CD8-positive, alpha-beta memory T cell (primary cell): ENCODE data around the gene CBARP. TPM values are rescaled to one million over a fixed set of nuclear protein-coding genes. Genes with fewer than 3 reads are reported as not detected.
A peak's percentile ranks its signal among the peaks of the same experiment; 100 is the strongest.

ENCODE experiments used
- CTCF ChIA-PET: fragments of 350-600 bp; sonication (Branson Sonifier 250); formaldehyde crosslinking; loops from one replicate; lab custom pipeline; 2021; ENCODE audit warnings: antibody characterized with exemption; lab: Charles Lee
- POLR2A ChIA-PET: fragments of 350-600 bp; sonication (Branson Sonifier 250); formaldehyde crosslinking; loops from one replicate; lab custom pipeline; 2021; ENCODE audit warnings: antibody characterized with exemption; lab: Charles Lee
- DNase-seq, 5 donors: peaks; one replicate each; pipeline versions ENCODE4 v3.0.0 to v3.0.0-alpha.2; 2020 to 2022; ENCODE audit warnings: mixed read lengths in 1 of 5
- H3K27ac ChIP-seq: one replicate; pipeline ENCODE4 v1.7.0; 2013; ENCODE audit warnings: low read depth, mild to moderate bottlenecking, low read length, moderate library complexity
- H3K27me3 ChIP-seq: 2 replicates; pipeline ENCODE4 v1.7.0; 2013; ENCODE audit warnings: low read length, mild to moderate bottlenecking; ENCODE audit not compliant: insufficient read depth, poor library complexity, severe bottlenecking
- H3K36me3 ChIP-seq: 2 replicates; pipeline ENCODE4 v1.7.0; 2013; ENCODE audit warnings: mild to moderate bottlenecking, low read length, moderate library complexity; ENCODE audit not compliant: insufficient read depth
- H3K4me1 ChIP-seq: 2 replicates; pipeline ENCODE4 v1.7.0; 2013; ENCODE audit warnings: mild to moderate bottlenecking, low read length, moderate library complexity; ENCODE audit not compliant: insufficient read depth
- H3K4me3 ChIP-seq: 2 replicates; pipeline ENCODE4 v1.7.0; 2013; ENCODE audit warnings: mild to moderate bottlenecking, low read length
- H3K9me3 ChIP-seq: 2 replicates; pipeline ENCODE4 v1.7.0; 2013; ENCODE audit warnings: mild to moderate bottlenecking, low read length
- H3K27ac Mint-ChIP-seq, 8 donors: one replicate each; pipeline ENCODE4 v1.8.0; 2020 to 2021; ENCODE audit warnings: mixed read lengths in 8 of 8, mild to moderate bottlenecking in 6 of 8, inconsistent platforms in 3 of 8, moderate library complexity in 3 of 8
- H3K27me3 Mint-ChIP-seq, 2 donors: one replicate each; pipeline ENCODE4 v1.8.0; 2020 to 2021; ENCODE audit warnings: mixed read lengths in 2 of 2, mild to moderate bottlenecking in 1 of 2, moderate library complexity in 1 of 2
- H3K36me3 Mint-ChIP-seq, 3 donors: one replicate each; pipeline ENCODE4 v1.8.0; 2020 to 2021; ENCODE audit warnings: mixed read lengths in 3 of 3, inconsistent platforms in 1 of 3, mild to moderate bottlenecking in 1 of 3
- H3K4me1 Mint-ChIP-seq, 3 donors: one replicate each; pipeline ENCODE4 v1.8.0; 2020 to 2021; ENCODE audit warnings: mixed read lengths in 3 of 3, inconsistent platforms in 1 of 3, mild to moderate bottlenecking in 1 of 3
- H3K4me3 Mint-ChIP-seq, 7 donors: one replicate each; pipeline ENCODE4 v1.8.0; 2020 to 2021; ENCODE audit warnings: mixed read lengths in 7 of 7, mild to moderate bottlenecking in 6 of 7, moderate library complexity in 4 of 7, inconsistent platforms in 2 of 7
- H3K9me3 Mint-ChIP-seq, 5 donors: one replicate each; pipeline ENCODE4 v1.8.0; 2020 to 2022; ENCODE audit warnings: mixed read lengths in 5 of 5, mild to moderate bottlenecking in 3 of 5, moderate library complexity in 2 of 5, inconsistent platforms in 1 of 5
- polyA plus RNA-seq: library from polyadenylated mRNA; unstranded; fragments of 300-500 nt; fragmentation: Illumina TruSeq; gene quantifications from one replicate; pipeline ENCODE4 v1.2.3, GENCODE V29; 2021
- total RNA-seq, 2 experiments: library from RNA; stranded (reverse); gene quantifications; one replicate each; pipeline ENCODE4 v1.2.3, GENCODE V29; 2021

Gene CBARP
- total and polyA plus RNA-seq, 3 experiments from 2014 or later, result 0.22 to 0.80 TPM; not detected in 1

GRCh38 chr19:1226522-1227303 is 11.1 kb downstream of the CBARP start:
- CTCF ChIA-PET, result interaction anchor here (1.3 kb wide), 1 partner anchor 114 kb away, joined by 4 read pairs; no protein-coding TSS in a partner anchor
- POLR2A ChIA-PET, result no interaction called here
- no peak overlapping the region for H3K4me3 Mint-ChIP-seq

GRCh38 chr19:1226227-1226518 is 11.6 kb downstream of the CBARP start:
- Histone ChIP-seq H3K4me1 (no peaks in the 10 kb centered on the region), H3K27me3 (no peaks in the 10 kb centered on the region), H3K36me3 (no peaks in the 10 kb centered on the region), H3K9me3 (no peaks in the 10 kb centered on the region), H3K27ac (no peak overlapping the region), H3K4me3 (no peak overlapping the region)
- ChIA-PET CTCF (interaction anchor here (1.2 to 1.3 kb wide), 2 partner anchors 15 to 113 kb away, joined by 3 to 4 read pairs; no protein-coding TSS in a partner anchor), POLR2A (no interaction called here)
- H3K36me3 Mint-ChIP-seq, result peaks cover 0 to 7% (median 0%) of the 10 kb centered on the region in 3 donors
- H3K27ac Mint-ChIP-seq, result no peak overlapping the region
- H3K4me3 Mint-ChIP-seq, result no peak overlapping the region
- H3K27me3 Mint-ChIP-seq, result no peaks in the 10 kb centered on the region
- H3K9me3 Mint-ChIP-seq, result no peaks in the 10 kb centered on the region
- no peaks in the 10 kb centered on the region for H3K4me1 Mint-ChIP-seq
- no peak for DNase-seq

More at GRCh38 chr19:1226522-1227303, 11.1 kb downstream of the CBARP start:
- H3K27me3 Mint-ChIP-seq, result no peaks in the 10 kb centered on the region
- H3K27me3 ChIP-seq, result no peaks in the 10 kb centered on the region
- H3K36me3 ChIP-seq, result no peaks in the 10 kb centered on the region
- no peaks in the 10 kb centered on the region for H3K4me1 ChIP-seq
- peaks cover 0 to 7% (median 0%) of the 10 kb centered on the region in 3 donors for H3K36me3 Mint-ChIP-seq
- no peak overlapping the region for H3K27ac ChIP-seq
- H3K4me1 Mint-ChIP-seq, result no peaks in the 10 kb centered on the region
- no peaks in the 10 kb centered on the region for H3K9me3 Mint-ChIP-seq
- H3K9me3 ChIP-seq, result no peaks in the 10 kb centered on the region
- peak in 1 of 5 donors; percentile 44 for DNase-seq
- no peak overlapping the region for H3K27ac Mint-ChIP-seq
- H3K4me3 ChIP-seq, result no peak overlapping the region

GRCh38 chr19:1225440-1226226 is 12.2 kb downstream of the CBARP start:
- Histone ChIP-seq H3K27ac (no peak overlapping the region), H3K27me3 (no peaks in the 10 kb centered on the region), H3K4me3 (no peak overlapping the region), H3K9me3 (no peaks in the 10 kb centered on the region), H3K36me3 (peaks cover 5% of the 10 kb centered on the region), H3K4me1 (no peaks in the 10 kb centered on the region)
- H3K36me3 Mint-ChIP-seq, result peaks cover 0 to 12% (median 0%) of the 10 kb centered on the region in 3 donors
- CTCF ChIA-PET, result interaction anchor here (1.2 to 1.3 kb wide), 3 partner anchors 15 to 113 kb away, joined by 3 to 4 read pairs (median 4); no protein-coding TSS in a partner anchor
- no peaks in the 10 kb centered on the region for H3K27me3 Mint-ChIP-seq
- POLR2A ChIA-PET, result no interaction called here
- DNase-seq, result no peak
- H3K4me3 Mint-ChIP-seq, result no peak overlapping the region
- no peaks in the 10 kb centered on the region for H3K4me1 Mint-ChIP-seq
- no peaks in the 10 kb centered on the region for H3K9me3 Mint-ChIP-seq
- H3K27ac Mint-ChIP-seq, result no peak overlapping the region

DNA sequence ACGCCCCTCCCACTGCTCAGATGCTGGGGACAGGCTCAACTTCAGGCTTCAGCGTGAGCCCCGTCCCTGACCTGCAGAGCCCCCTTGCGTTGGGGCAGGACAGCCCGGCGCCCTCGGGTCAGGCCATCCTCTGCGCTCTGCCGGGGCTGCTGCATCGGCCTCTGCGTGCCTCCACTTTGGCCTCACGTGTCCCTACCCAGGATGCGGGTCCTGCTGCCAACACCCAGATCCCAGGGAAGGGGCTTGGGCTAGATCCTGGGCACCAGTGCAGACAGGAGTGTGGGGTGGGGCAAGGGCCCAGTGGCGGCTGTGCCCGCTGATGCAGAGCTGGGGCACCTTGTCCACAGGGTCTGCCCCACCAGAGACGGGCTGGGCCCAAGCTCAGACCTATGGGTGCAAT is 13.0 kb downstream of the CBARP start:
- Mint-ChIP-seq H3K27ac (no peak overlapping the region), H3K4me3 (no peak overlapping the region)
- POLR2A ChIA-PET, result interaction anchor here (0.7 kb wide), 2 partner anchors 11 to 44 kb away, joined by 3 read pairs; no protein-coding TSS in a partner anchor

GRCh38 chr19:1224047-1224825 is 13.6 kb downstream of the CBARP start:
- POLR2A ChIA-PET, result interaction anchor here (0.7 kb wide), 2 partner anchors 11 to 45 kb away, joined by 3 read pairs; no protein-coding TSS in a partner anchor
- Histone ChIP-seq H3K4me3 (no peak overlapping the region), H3K9me3 (no peaks in the 10 kb centered on the region), H3K36me3 (peaks cover 7% of the 10 kb centered on the region), H3K27me3 (no peaks in the 10 kb centered on the region), H3K4me1 (no peaks in the 10 kb centered on the region), H3K27ac (no peak overlapping the region)
- Mint-ChIP-seq H3K4me1 (no peaks in the 10 kb centered on the region), H3K27me3 (no peaks in the 10 kb centered on the region), H3K27ac (no peak overlapping the region), H3K36me3 (peaks cover 0 to 12% (median 0%) of the 10 kb centered on the region in 3 donors), H3K4me3 (no peak overlapping the region), H3K9me3 (no peaks in the 10 kb centered on the region)
- CTCF ChIA-PET, result interaction anchor here (1.1 to 1.6 kb wide), 2 partner anchors 15 to 111 kb away, joined by 3 to 7 read pairs; no protein-coding TSS in a partner anchor
- no peak for DNase-seq

More for the DNA sequence above, 13.0 kb downstream of the CBARP start:
- Mint-ChIP-seq H3K4me1 (no peaks in the 10 kb centered on the region), H3K27me3 (no peaks in the 10 kb centered on the region), H3K9me3 (no peaks in the 10 kb centered on the region), H3K36me3 (peaks cover 0 to 12% (median 0%) of the 10 kb centered on the region in 3 donors)
- no peaks in the 10 kb centered on the region for H3K4me1 ChIP-seq
- CTCF ChIA-PET, result interaction anchor here (1.2 kb wide), 2 partner anchors 15 to 16 kb away, joined by 3 to 4 read pairs; no protein-coding TSS in a partner anchor
- DNase-seq, result no peak
- H3K4me3 ChIP-seq, result no peak overlapping the region
- no peak overlapping the region for H3K27ac ChIP-seq
- no peaks in the 10 kb centered on the region for H3K27me3 ChIP-seq
- no peaks in the 10 kb centered on the region for H3K9me3 ChIP-seq
- H3K36me3 ChIP-seq, result peaks cover 7% of the 10 kb centered on the region

DNA sequence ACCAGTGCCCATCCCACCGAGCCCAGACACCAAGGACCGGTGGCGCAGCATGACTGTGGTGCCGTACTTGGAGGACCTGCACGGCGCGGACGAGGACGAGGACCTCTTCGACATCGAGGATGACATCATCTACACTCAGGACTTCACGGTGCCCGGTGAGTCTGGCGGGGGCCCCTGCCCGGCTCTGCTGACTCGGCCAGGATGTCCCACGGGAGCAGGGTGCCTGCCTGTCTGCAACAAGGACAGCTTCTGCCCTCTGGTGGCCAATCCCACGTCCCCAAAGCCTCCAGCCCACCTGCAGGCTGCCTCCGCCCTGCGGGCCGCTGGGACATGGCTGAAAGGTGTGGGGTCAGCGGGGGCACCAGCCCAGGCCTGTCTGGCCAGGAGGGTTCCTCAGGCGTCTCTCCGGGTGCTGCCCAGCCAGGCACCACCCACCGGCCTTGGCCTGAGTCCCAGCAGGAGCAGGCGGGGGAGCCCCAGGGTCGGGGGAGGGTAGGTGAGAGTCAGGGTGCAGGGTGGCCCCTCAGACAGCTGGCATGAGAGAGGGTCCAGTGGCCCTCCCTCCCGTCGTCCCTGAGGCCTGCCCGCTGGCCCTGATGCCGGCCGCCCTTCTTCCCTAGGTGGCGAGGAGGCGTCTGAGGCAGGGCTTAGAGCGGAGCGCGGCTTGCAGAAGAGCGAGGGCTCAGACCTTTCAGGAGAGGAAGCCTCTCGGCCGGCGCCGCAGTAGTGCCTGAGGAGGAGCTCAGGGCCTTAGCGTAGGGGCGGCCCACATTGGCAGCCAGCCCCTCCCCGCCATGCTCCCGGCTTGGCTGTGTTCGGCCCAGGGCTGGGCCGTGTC is 14.6 kb downstream of the CBARP start:
- no peak for DNase-seq
- Histone ChIP-seq H3K9me3 (no peaks in the 10 kb centered on the region), H3K27ac (no peak overlapping the region), H3K36me3 (peaks cover 7% of the 10 kb centered on the region), H3K27me3 (no peaks in the 10 kb centered on the region), H3K4me1 (no peaks in the 10 kb centered on the region), H3K4me3 (no peak overlapping the region)
- Mint-ChIP-seq H3K36me3 (peaks cover 0 to 13% (median 0%) of the 10 kb centered on the region in 3 donors), H3K4me1 (no peaks in the 10 kb centered on the region), H3K27me3 (no peaks in the 10 kb centered on the region), H3K9me3 (no peaks in the 10 kb centered on the region), H3K4me3 (no peak overlapping the region), H3K27ac (no peak overlapping the region)
- ChIA-PET CTCF (interaction anchor here (1.0 to 1.6 kb wide), 3 partner anchors 16 to 110 kb away, joined by 3 to 7 read pairs (median 5); no protein-coding TSS in a partner anchor), POLR2A (no interaction called here)

DNA sequence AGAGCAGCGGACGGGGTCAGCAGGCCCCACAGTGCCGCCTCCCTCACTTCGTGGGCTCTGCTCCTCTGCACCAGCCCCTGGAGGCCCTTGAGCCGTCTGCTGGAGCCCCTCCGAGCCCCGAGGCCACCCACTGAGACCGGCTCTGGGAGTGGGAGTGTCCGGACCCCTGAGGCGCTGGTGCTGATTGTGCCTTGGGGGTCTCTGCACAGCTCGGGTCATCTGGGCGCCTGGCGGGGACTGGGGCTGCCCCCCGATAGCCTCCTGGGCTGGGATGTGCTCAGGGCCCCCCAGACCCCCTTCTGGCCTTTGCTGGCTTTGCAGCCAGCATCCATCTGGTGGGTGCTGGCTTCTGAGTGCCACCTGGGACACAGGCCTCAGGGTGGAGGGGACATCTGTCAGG is 15.4 kb downstream of the CBARP start:
- Histone ChIP-seq H3K27ac (no peak overlapping the region), H3K9me3 (no peaks in the 10 kb centered on the region), H3K4me3 (no peak overlapping the region), H3K27me3 (no peaks in the 10 kb centered on the region), H3K36me3 (peaks cover 7% of the 10 kb centered on the region), H3K4me1 (no peaks in the 10 kb centered on the region)
- H3K4me1 Mint-ChIP-seq, result peaks cover 0 to 3% (median 0%) of the 10 kb centered on the region in 3 donors
- DNase-seq, result no peak
- H3K36me3 Mint-ChIP-seq, result peaks cover 0 to 17% (median 0%) of the 10 kb centered on the region in 3 donors
- ChIA-PET POLR2A (no interaction called here), CTCF (interaction anchor here (1.0 kb wide), 1 partner anchor 29 kb away, joined by 5 read pairs; no protein-coding TSS in a partner anchor)
- H3K4me3 Mint-ChIP-seq, result no peak overlapping the region
- no peaks in the 10 kb centered on the region for H3K9me3 Mint-ChIP-seq
- H3K27me3 Mint-ChIP-seq, result no peaks in the 10 kb centered on the region
- no peak overlapping the region for H3K27ac Mint-ChIP-seq
